Myocyte (in vitro differentiated cells): ENCODE data around the gene PWWP2B. TPM values are rescaled to one million over a fixed set of nuclear protein-coding genes. Genes with fewer than 3 reads are reported as not detected.

Experiments used
- DNase-seq: peaks from one replicate; pipeline ENCODE4 v3.0.0-alpha.2; 2012; ENCODE audit warnings: low read depth
- total RNA-seq: library from RNA; depleted of rRNA; stranded (reverse); fragments of >200 nt; gene quantifications from 2 replicates; pipeline ENCODE4 v1.2.3, GENCODE V29; 2014

PWWP2B gene
- total RNA-seq, 1 donor from 2014 or later, result 11.1 TPM

- no peak for DNase-seq
Measured at GRCh38 chr10:132406181-132406580, 9.2 kb downstream of the PWWP2B start.

- no peak for DNase-seq
Measured at GRCh38 chr10:132406750-132407149, 9.8 kb downstream of the PWWP2B start.

DNA sequence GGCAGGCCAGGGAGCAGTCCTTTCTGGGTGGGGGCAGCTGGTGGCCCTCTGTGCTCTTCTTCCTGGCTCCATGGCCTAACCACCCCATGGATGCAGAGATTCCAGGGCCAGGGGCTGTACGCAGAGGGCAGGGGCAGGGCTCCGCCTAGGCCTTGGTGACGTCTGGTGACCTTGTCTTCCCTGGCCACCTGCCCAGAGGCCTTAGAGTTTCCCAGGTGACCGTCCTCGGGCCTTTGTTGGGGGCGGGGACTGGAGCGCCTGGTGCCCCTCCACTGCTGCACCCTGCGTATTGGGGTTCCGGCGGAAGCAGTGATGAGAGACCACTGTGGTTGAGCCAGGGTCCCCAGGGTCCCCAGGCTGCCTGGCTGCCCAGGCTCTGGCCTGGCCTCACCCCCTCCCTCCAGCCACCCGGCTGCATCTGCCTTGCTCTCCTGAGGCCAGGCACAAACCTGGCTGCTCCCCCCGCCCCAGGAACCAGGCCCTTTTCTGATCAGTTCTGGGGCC is 10.3 kb downstream of the PWWP2B start:
- DNase-seq, result no peak

DNA sequence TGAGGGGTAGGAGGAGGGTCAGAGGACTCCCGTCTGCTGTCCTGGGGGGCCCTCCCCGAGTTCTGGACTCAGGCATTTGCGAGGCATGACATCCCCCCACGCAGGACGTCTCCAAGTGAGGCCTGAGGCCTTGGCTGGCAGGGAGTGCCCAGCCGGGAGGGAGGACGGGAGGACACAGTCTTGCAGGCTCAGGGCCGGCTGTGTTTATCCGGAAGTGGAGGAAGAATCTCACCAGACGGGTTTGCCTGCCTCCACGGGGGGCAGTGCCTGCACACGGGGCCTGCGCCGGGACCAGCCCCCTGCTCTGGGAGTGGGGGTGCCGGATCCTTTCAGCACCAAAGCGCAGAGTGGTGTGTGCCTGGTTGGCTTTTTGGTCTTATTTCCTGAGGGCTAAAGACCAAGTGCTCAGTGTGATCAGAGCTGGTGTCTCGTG is 10.9 kb downstream of the PWWP2B start:
- no peak for DNase-seq

DNA sequence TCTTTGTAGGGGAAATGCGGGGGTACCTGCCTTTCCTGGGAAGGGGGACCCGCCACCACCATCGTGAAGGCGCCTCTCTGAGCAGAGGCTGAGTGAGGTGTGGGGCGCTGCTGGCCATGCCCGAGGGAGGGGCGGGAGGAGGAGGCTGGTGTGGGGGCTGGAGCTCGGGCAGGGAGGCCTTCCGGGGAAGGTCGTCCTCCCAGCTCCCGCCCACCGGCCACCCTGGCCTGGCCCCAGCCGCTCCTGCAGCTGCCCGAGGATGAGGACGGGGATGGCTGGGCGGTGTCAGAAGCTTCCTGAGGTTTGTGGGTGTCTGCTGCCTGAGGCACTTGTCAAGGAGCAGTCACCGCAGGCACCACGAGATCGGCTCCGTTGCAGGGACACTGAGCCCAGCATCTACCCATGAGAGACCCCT is 11.4 kb downstream of the PWWP2B start:
- no peak for DNase-seq

GRCh38 chr10:132408823-132409666 is 12.0 kb downstream of the PWWP2B start:
- no peak for DNase-seq

DNA sequence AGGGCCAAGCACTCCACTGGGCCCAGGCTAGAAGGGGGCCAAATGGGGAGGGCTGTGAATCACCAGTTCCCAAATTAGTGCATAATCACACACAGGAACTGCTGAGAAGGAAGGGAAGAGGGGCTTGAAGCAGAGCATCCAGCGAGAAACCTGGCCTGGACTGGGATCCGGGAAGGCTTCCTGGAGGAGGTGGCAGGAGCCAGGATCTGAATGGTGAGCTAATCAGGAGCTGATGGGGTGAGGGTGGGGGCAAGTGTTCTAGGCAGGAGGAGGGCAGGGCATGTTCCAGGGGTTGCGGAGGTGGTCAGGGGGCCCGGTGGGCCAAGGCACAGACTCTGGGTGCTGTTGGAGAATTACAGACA is 12.6 kb downstream of the PWWP2B start:
- DNase-seq, result no peak

DNA sequence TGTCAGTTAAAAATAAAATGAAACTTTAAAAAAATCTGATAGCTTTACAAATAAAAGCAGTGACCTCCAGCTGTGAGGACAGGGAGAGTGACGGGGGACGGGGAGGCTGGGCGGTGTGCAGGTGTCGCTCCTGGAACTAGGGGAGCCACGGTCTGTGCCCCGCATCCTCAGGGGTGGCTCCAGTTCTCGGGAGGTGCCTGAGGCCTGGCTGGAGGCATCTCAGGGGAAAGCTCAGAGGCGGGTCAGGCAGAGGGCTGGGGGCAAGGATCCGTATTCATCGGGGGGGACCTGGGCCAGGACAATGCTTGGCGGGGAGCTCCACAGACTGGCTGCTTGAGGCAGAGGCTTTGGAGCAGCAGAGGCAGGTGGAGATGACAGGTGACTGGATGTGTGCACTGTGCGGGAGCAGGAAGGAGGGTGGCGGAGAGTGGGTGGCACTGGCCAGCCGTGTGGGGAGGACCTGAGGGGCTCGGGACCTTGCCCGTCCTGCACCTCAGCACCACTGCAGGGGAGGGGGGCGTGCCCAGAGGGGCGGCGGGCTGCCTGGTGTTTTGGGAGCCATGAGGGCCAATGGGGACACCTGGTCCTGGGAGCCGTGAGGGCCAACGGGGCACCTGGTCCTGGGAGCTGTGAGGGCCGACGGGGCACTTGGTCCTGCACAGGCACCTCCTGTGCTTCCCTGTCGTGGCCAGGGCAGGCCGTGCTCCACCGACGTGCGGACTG is 13.2 kb downstream of the PWWP2B start:
- no peak for DNase-seq

DNA sequence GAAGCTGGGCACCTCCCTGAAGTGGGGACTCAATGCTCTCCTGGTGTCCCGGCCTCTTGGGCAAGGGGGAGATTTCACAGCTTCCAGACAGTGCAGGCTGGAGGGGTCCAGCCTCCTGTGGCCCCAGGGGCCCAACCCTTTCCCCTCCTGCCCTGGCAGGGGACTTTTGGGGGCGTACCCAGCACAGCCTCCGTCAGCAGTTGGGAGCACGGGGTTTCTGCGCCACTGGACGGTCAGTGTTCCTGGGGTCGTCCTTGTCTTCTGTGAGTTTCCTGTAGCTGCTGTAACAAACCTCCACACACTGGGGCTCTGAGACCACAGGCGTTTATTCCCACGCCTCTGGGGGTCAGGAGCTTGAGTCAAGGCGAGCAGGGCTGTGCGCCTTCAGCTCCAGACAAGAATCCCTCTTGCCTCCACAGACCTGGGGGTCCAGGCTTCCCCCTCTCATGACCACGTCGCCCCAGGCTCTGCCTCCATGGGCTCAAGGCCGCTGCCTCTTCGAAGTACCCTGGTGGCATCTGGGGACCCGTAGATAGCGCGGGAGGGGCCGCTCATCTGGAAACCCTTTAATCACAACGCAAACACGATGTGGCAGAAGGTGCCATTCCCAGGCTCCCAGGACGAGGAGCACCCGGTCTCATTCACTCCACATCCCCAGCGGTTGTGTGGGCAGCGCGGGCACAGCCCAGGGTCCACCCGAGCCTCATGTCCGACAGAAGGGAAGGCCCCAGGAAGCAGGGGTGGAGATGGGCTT is 14.0 kb downstream of the PWWP2B start:
- no peak for DNase-seq

- DNase-seq, result no peak
Measured at GRCh38 chr10:132411561-132412253, 14.7 kb downstream of the PWWP2B start.

DNA sequence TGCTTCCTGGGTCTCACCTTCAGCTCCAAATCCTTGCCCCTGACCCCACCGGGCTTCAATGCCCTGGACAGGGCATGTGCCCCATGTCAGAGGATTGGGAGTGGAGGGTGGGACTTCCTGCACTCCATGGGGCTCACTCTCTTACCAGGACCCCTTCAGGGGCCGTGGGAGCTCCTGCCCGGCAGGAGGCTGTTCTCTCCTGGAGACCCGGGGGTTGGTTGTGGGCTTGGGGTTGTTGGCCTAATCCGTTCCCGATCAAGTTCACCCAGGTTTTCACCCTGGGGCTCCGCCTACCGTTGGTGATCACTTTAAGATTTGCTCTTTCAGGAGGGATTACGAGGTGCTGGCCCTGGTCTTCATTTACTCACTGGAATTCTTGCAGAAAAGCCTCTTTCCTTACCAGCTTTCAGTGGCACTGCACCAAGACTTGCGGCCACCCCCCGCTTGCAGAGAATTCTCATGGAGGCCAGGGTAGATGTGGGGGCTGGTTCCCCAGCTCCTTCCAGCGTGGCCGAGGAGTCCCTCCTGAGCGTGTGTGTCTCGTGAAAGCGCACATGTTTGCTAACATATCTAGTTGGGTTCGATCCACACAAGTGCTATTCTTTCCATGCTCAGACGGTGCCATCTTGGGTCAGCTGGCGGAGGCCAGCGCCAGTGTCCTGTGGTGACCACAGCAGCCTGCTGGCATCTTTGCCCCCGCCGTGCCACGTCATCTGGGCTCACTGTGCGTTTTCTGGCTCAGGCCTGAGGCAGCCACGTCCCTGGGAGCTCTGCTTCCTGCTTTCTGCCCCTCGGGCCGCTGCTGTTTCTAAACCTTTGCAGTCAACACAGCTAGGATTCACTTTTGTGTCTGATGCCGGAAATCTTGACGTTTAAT is 15.6 kb downstream of the PWWP2B start:
- no peak for DNase-seq

- no peak for DNase-seq
Measured at GRCh38 chr10:132413226-132414205, 16.5 kb downstream of the PWWP2B start.

DNA sequence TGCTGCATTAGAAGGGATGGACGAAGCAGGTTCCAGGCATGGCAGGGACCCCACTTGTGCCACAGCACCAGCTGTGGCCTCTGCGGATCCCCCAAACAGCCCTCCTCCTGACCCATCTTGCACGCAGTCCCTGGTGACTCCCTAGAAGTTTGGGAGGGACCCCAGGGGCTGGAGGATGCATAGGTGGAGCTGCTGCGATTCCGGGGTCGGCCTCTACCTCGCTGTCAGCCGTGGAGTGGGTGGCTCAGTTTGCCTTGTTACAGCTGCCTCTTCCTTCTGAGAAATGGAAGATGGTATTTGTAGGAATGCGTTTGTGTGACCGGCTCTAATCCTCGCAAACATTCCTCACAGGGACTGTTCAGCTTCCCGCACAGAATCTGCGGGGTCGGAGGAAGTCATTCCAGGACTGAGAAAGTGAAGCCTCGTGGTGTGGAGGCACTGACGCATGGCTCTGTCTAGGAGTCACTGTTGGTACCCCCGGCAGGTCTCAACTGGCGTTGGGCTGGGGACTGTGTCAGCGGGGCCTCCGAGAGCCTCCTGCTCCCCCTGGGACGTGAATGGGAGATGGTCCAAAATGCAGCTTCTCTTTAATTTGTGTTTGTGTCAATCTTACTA is 17.5 kb downstream of the PWWP2B start:
- DNase-seq, result no peak

- DNase-seq, result no peak
Measured at GRCh38 chr10:132415255-132415654, 18.3 kb downstream of the PWWP2B start.

GRCh38 chr10:132415956-132416355 is 19.0 kb downstream of the PWWP2B start:
- DNase-seq, result no peak

DNA sequence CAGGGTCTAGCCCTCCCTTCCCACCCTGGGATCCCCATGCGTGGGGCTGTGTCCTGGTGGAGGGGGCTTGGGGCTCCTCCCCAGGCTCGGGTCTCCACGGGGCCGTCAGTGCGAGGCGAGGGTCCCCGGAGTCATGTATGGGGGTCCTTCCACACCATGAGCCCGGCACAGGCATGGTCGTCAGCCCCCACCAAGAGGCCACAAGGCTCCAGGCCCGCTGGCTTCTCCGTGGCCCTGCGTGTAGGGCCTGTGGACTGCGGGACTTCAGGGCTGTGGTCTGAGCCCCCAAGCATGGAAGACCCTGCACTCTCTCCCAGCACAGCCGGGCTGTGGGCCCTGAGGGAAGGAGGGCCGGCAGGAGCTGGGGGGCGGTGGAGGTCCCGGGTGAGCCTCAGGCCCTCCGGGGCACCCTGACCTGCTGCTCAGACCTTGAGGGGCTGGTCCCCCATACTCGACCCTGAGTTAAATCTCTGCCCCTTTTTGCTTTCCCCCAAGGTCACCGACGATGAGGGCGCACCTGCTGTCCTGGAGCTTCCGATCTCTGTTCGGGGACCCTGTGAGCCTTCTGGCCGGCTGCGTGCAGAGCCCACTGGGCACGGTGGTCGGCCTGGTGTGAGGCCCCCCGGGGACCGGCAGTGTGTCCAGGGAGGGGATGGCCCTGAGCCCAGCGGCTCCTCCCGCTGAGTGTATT is 19.7 kb downstream of the PWWP2B start:
- no peak for DNase-seq

DNA sequence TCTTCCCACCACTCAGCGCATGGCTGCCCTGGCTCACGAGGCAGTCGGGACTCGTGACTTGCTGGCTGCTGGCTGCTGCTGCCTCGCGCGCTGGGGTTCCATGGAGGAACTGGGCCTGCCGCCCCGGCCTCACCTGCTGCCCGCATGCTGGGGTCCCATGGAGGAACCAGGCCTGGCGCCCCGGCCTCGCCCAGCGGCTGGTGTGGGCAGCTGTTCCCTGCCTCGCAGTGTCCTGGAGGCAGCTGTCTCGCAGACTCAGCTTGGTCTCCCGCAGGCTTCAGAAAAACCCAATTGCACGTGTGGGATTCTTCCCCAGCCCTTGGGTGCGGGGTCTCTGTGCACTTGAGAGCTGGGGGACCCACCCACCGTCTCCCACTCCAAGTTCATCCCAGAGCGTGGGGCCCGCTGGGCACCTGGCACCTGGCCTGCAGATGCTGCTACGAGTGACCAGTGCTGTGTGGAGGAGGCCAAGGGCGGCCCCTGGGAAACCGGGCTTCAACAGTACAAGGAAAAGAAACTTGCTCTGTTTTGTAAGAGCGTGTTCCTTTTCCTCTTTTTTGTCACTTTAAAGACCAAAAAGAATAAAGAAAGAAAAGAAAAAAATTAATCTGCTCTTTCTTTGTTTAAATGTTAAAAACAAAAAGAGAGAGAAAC is 20.4 kb downstream of the PWWP2B start:
- no peak for DNase-seq
